CD14-positive monocyte (primary cell): Measurements from ENCODE around the gene ADCY2. TPM values are rescaled to one million over a fixed set of nuclear protein-coding genes. Genes with fewer than 3 reads are reported as not detected.

Source experiments
- DNase-seq, 3 donors: peaks; one replicate each; pipeline ENCODE4 v3.0.0-alpha.2; 2011 to 2022
- H2AFZ ChIP-seq: 2 replicates; pipeline ENCODE4 v1.6.0; 2012; ENCODE audit warnings: mild to moderate bottlenecking, low read depth, low read length, inconsistent platforms; ENCODE audit not compliant: insufficient read depth, poor library complexity, severe bottlenecking
- H3K27ac ChIP-seq, 2 donors: 1 replicate in 1 of 2; 2 replicates in 1 of 2; pipeline ENCODE4 v1.5.1; 2012 to 2013; ENCODE audit warnings: low read length in 2 of 2, control low read depth in 1 of 2, inconsistent platforms in 1 of 2, low read depth in 1 of 2, mild to moderate bottlenecking in 1 of 2
- H3K27me3 ChIP-seq, 2 donors: one replicate each; pipeline versions ENCODE4 v1.6.0 to v1.6.1; 2011 to 2013; ENCODE audit warnings: low read length in 2 of 2; ENCODE audit not compliant: control insufficient read depth in 2 of 2, insufficient read depth in 2 of 2
- H3K36me3 ChIP-seq, 2 donors: replicated peaks in 1 of 2; 1 replicate in 1 of 2; 2 replicates in 1 of 2; pipeline versions ENCODE4 v1.5.1 to v1.6.1; 2012 to 2013; ENCODE audit warnings: low read length in 2 of 2, control low read depth in 1 of 2, inconsistent platforms in 1 of 2, mild to moderate bottlenecking in 1 of 2; ENCODE audit not compliant: insufficient read depth in 2 of 2, control insufficient read depth in 1 of 2
- H3K4me1 ChIP-seq, 2 donors: 1 replicate in 1 of 2; 2 replicates in 1 of 2; pipeline versions ENCODE4 v1.5.1 to v1.6.1; 2012 to 2013; ENCODE audit warnings: low read length in 2 of 2, control low read depth in 1 of 2, inconsistent platforms in 1 of 2, mild to moderate bottlenecking in 1 of 2, moderate library complexity in 1 of 2; ENCODE audit not compliant: insufficient read depth in 2 of 2, control insufficient read depth in 1 of 2
- H3K4me2 ChIP-seq: replicated peaks from 2 replicates; pipeline ENCODE3; 2012; ENCODE audit warnings: low read length, moderate library complexity, mild to moderate bottlenecking; ENCODE audit not compliant: poor library complexity, severe bottlenecking; ENCODE audit errors: extremely low read depth
- H3K4me3 ChIP-seq, 3 experiments: fragments of 200-600 bp in 1 of 3; sonication (generic) in 1 of 3; replicated peaks in 1 of 3; 1 replicate in 2 of 3; 2 replicates in 1 of 3; pipeline ENCODE4 v1.5.1; 2011 to 2013; ENCODE audit warnings: low read length in 3 of 3, mild to moderate bottlenecking in 3 of 3, control low read depth in 2 of 3, low read depth in 2 of 3, inconsistent platforms in 1 of 3, moderate library complexity in 1 of 3
- H3K79me2 ChIP-seq: 2 replicates; pipeline ENCODE4 v1.6.0; 2012; ENCODE audit warnings: mild to moderate bottlenecking, control low read depth, inconsistent platforms, low read length, moderate library complexity; ENCODE audit not compliant: insufficient read depth
- H3K9ac ChIP-seq: 2 replicates; pipeline ENCODE4 v1.6.0; 2017; ENCODE audit warnings: low read length, mild to moderate bottlenecking; ENCODE audit not compliant: insufficient read depth, poor library complexity, severe bottlenecking
- H3K9me3 ChIP-seq, 2 donors: replicated peaks in 1 of 2; 1 replicate in 1 of 2; 2 replicates in 1 of 2; pipeline versions ENCODE4 v1.5.1 to v1.6.1; 2012 to 2013; ENCODE audit warnings: low read length in 2 of 2, control low read depth in 1 of 2; ENCODE audit not compliant: control insufficient read depth in 1 of 2, insufficient read depth in 1 of 2
- H4K20me1 ChIP-seq: 2 replicates; pipeline ENCODE4 v1.6.0; 2012; ENCODE audit warnings: mild to moderate bottlenecking, low read length, control low read depth, moderate library complexity; ENCODE audit not compliant: insufficient read depth
- H3K27ac Mint-ChIP-seq, 7 donors: one replicate each; pipeline ENCODE4 v1.8.0; 2020; ENCODE audit warnings: mild to moderate bottlenecking in 7 of 7, mixed read lengths in 7 of 7, moderate library complexity in 6 of 7, inconsistent platforms in 2 of 7
- H3K27me3 Mint-ChIP-seq, 3 donors: one replicate each; pipeline ENCODE4 v1.8.0; 2021 to 2022; ENCODE audit warnings: low read depth in 3 of 3, mild to moderate bottlenecking in 3 of 3, mixed read lengths in 3 of 3, moderate library complexity in 3 of 3, inconsistent platforms in 1 of 3
- H3K36me3 Mint-ChIP-seq, 2 donors: one replicate each; pipeline ENCODE4 v1.8.0; 2020; ENCODE audit warnings: mixed read lengths in 2 of 2, inconsistent platforms in 1 of 2, mild to moderate bottlenecking in 1 of 2
- H3K4me1 Mint-ChIP-seq: one replicate; pipeline ENCODE4 v1.8.0; 2020; ENCODE audit warnings: mild to moderate bottlenecking, mixed read lengths
- H3K4me3 Mint-ChIP-seq, 2 donors: one replicate each; pipeline ENCODE4 v1.8.0; 2020; ENCODE audit warnings: mild to moderate bottlenecking in 2 of 2, mixed read lengths in 2 of 2, moderate library complexity in 1 of 2
- H3K9me3 Mint-ChIP-seq, 7 donors: one replicate each; pipeline ENCODE4 v1.8.0; 2020 to 2022; ENCODE audit warnings: mixed read lengths in 7 of 7, mild to moderate bottlenecking in 6 of 7, moderate library complexity in 6 of 7, inconsistent platforms in 2 of 7
- CTCF ChIP-seq: fragments of 200-600 bp; IDR thresholded peaks from one replicate; pipeline ENCODE4 v1.8.0; 2022; ENCODE audit warnings: antibody characterized with exemption, mild to moderate bottlenecking
- WGBS: methylation state at CpG from one replicate; pipeline ENCODE4 v1.1.5; 2013; ENCODE audit warnings: missing lambda C conversion rate; ENCODE audit not compliant: insufficient coverage; 5-methylcytosine and 5-hydroxymethylcytosine counted together
- intact Hi-C, 2 donors: fragments of 100-400 bp; cut with micrococcal nuclease; formaldehyde crosslinking; loops; one replicate each; pipeline versions ENCODE4 v1.15.0 to v1.15.1; 2023
- polyA plus RNA-seq, 3 donors: library from polyadenylated mRNA; depleted of rRNA in 1 of 3; unstranded in 2 of 3; stranded (reverse) in 1 of 3; fragments of 300-500 nt in 2 of 3; fragments of >200 nt in 1 of 3; fragmentation: Illumina TruSeq in 2 of 3; gene quantifications; 1 replicate in 2 of 3; 2 replicates in 1 of 3; pipeline ENCODE4 v1.2.3, GENCODE V29; 2012 to 2021

The ADCY2 gene
- polyA plus RNA-seq, 3 donors, result not detected

GRCh38 chr5:7759257-7759871 is 363.4 kb downstream of the ADCY2 start:
- TF ChIP-seq CTCF, result no peak
- no peaks in the 10 kb centered on the region for H3K79me2 ChIP-seq
- H3K27me3 Mint-ChIP-seq, result peaks cover 0 to 10% (median 8%) of the 10 kb centered on the region in 3 donors
- H3K4me3 ChIP-seq, result no peak overlapping the region
- no peak overlapping the region for H3K27ac ChIP-seq
- intact Hi-C loops, result no loop called here
- no peaks in the 10 kb centered on the region for H4K20me1 ChIP-seq
- H3K4me1 Mint-ChIP-seq, result peaks cover 13% of the 10 kb centered on the region
- H3K9me3 Mint-ChIP-seq, result peaks cover 0 to 4% (median 0%) of the 10 kb centered on the region in 7 donors
- 95% methylated on average over 8 of the region's 8 CpGs for WGBS
- peaks cover 13 to 21% of the 10 kb centered on the region in 2 donors for H3K4me1 ChIP-seq
- no peaks in the 10 kb centered on the region for H3K36me3 Mint-ChIP-seq
- no peak overlapping the region for H2AFZ ChIP-seq
- no peak overlapping the region for H3K4me2 ChIP-seq
- no peaks in the 10 kb centered on the region for H3K36me3 ChIP-seq
- H3K27me3 ChIP-seq, result peaks cover 0 to 2% of the 10 kb centered on the region in 2 donors
- no peak overlapping the region for H3K9ac ChIP-seq
- peak overlapping the region in 1 of 7 donors; percentile 65 for H3K27ac Mint-ChIP-seq
- no peaks in the 10 kb centered on the region for H3K9me3 ChIP-seq
- H3K4me3 Mint-ChIP-seq, result no peak overlapping the region
- DNase-seq, result no peak

GRCh38 chr5:7759951-7760580 is 364.1 kb downstream of the ADCY2 start:
- peaks cover 0 to 11% (median 8%) of the 10 kb centered on the region in 3 donors for H3K27me3 Mint-ChIP-seq
- Histone ChIP-seq H3K79me2 (no peaks in the 10 kb centered on the region), H3K4me1 (peaks cover 13 to 21% of the 10 kb centered on the region in 2 donors), H4K20me1 (no peaks in the 10 kb centered on the region), H3K27me3 (peaks cover 0 to 2% of the 10 kb centered on the region in 2 donors), H3K27ac (no peak overlapping the region), H3K36me3 (no peaks in the 10 kb centered on the region), H3K9ac (no peak overlapping the region), H3K4me2 (no peak overlapping the region), H2AFZ (no peak overlapping the region), H3K4me3 (no peak overlapping the region), H3K9me3 (no peaks in the 10 kb centered on the region)
- WGBS, result 79% methylated on average over 8 of the region's 8 CpGs
- TF ChIP-seq CTCF, result no peak
- DNase-seq, result no peak
- peaks cover 0 to 4% (median 0%) of the 10 kb centered on the region in 7 donors for H3K9me3 Mint-ChIP-seq
- H3K27ac Mint-ChIP-seq, result no peak overlapping the region
- intact Hi-C loops, result no loop called here
- peaks cover 12% of the 10 kb centered on the region for H3K4me1 Mint-ChIP-seq
- no peaks in the 10 kb centered on the region for H3K36me3 Mint-ChIP-seq
- no peak overlapping the region for H3K4me3 Mint-ChIP-seq
